Astrocyte (in vitro differentiated cells and primary cell): ENCODE results near the gene TAB3. TPM values are rescaled to one million over a fixed set of nuclear protein-coding genes. Genes with fewer than 3 reads are reported as not detected.

Source experiments
- DNase-seq: peaks from one replicate; pipeline ENCODE4 v3.0.0-alpha.2; 2010; ENCODE audit warnings: low read depth
- FAIRE-seq: peaks from 2 replicates; lab custom pipeline; 2011; peaks lifted over from hg19 to GRCh38; lab: Jason Lieb, UNC
- H2AFZ ChIP-seq: 2 replicates; pipeline ENCODE4 v1.6.0; 2012; ENCODE audit warnings: low read depth, low read length, inconsistent platforms
- H3K27ac ChIP-seq: 2 replicates; pipeline ENCODE4 v1.5.1; 2011; ENCODE audit warnings: low read depth, low read length, inconsistent platforms
- H3K27me3 ChIP-seq: 2 replicates; pipeline ENCODE4 v1.6.0; 2011; ENCODE audit warnings: low read length, inconsistent platforms; ENCODE audit not compliant: insufficient read depth
- H3K36me3 ChIP-seq: 2 replicates; pipeline ENCODE4 v1.5.1; 2011; ENCODE audit warnings: low read length, inconsistent platforms; ENCODE audit not compliant: insufficient read depth
- H3K4me1 ChIP-seq: 2 replicates; pipeline ENCODE4 v1.5.1; 2011; ENCODE audit warnings: low read length, inconsistent platforms; ENCODE audit not compliant: insufficient read depth
- H3K4me2 ChIP-seq: 2 replicates; pipeline ENCODE4 v1.6.0; 2012; ENCODE audit warnings: low read length, inconsistent platforms
- H3K4me3 ChIP-seq: 2 replicates; pipeline ENCODE4 v1.5.1; 2011; ENCODE audit warnings: low read depth, mild to moderate bottlenecking, low read length, inconsistent platforms; ENCODE audit not compliant: insufficient read depth
- H3K79me2 ChIP-seq: 2 replicates; pipeline ENCODE4 v1.6.0; 2012; ENCODE audit warnings: mild to moderate bottlenecking, low read length, inconsistent platforms; ENCODE audit not compliant: insufficient read depth
- H3K9ac ChIP-seq: 2 replicates; pipeline ENCODE4 v1.6.0; 2012; ENCODE audit warnings: mild to moderate bottlenecking, low read length, inconsistent platforms
- H3K9me3 ChIP-seq: 2 replicates; pipeline ENCODE4 v1.5.1; 2012; ENCODE audit warnings: low read depth, mild to moderate bottlenecking, low read length, inconsistent platforms; ENCODE audit not compliant: insufficient read depth
- H4K20me1 ChIP-seq: 2 replicates; pipeline ENCODE4 v1.6.0; 2012; ENCODE audit warnings: low read length, inconsistent platforms; ENCODE audit not compliant: insufficient read depth
- H3K27ac Mint-ChIP-seq: one replicate; pipeline ENCODE4 v1.8.0; 2021; ENCODE audit warnings: mild to moderate bottlenecking, mixed read lengths; ENCODE audit not compliant: unreplicated experiment
- H3K27me3 Mint-ChIP-seq: one replicate; pipeline ENCODE4 v1.8.0; 2021; ENCODE audit warnings: low read depth, mixed read lengths; ENCODE audit not compliant: unreplicated experiment
- H3K36me3 Mint-ChIP-seq: one replicate; pipeline ENCODE4 v1.8.0; 2021; ENCODE audit warnings: low read depth, mixed read lengths; ENCODE audit not compliant: unreplicated experiment
- H3K4me1 Mint-ChIP-seq: one replicate; pipeline ENCODE4 v1.8.0; 2021; ENCODE audit warnings: low read depth, mixed read lengths; ENCODE audit not compliant: unreplicated experiment
- H3K4me3 Mint-ChIP-seq: one replicate; pipeline ENCODE4 v1.8.0; 2021; ENCODE audit warnings: mild to moderate bottlenecking, moderate library complexity, mixed read lengths; ENCODE audit not compliant: unreplicated experiment
- H3K9me3 Mint-ChIP-seq: one replicate; pipeline ENCODE4 v1.8.0; 2021; ENCODE audit warnings: mild to moderate bottlenecking, mixed read lengths; ENCODE audit not compliant: unreplicated experiment
- CTCF ChIP-seq: IDR thresholded peaks from 2 replicates; pipeline ENCODE4 v1.5.1; 2011; ENCODE audit warnings: low read depth, mild to moderate bottlenecking, inconsistent platforms, low read length, moderate library complexity; ENCODE audit not compliant: insufficient read depth
- EZH2 ChIP-seq: IDR thresholded peaks from 2 replicates; pipeline ENCODE4 v1.6.1; 2012; ENCODE audit warnings: mild to moderate bottlenecking, low read length, inconsistent platforms; ENCODE audit not compliant: insufficient read depth
- total RNA-seq: library from RNA; stranded (reverse); gene quantifications from 2 replicates; pipeline ENCODE4 v1.2.1, GENCODE V29; 2021

The TAB3 gene
- total RNA-seq, 1 donor from 2014 or later, result 19.3 TPM

GRCh38 chrX:30791296-30792278 lies 97.5 kb downstream of the TAB3 start:
- H3K27ac ChIP-seq, result no peak overlapping the region
- H3K4me3 Mint-ChIP-seq, result no peak overlapping the region
- no peaks in the 10 kb centered on the region for H3K4me1 Mint-ChIP-seq
- H3K4me1 ChIP-seq, result no peaks in the 10 kb centered on the region
- no peak overlapping the region for H3K4me3 ChIP-seq
- H3K27me3 ChIP-seq, result no peaks in the 10 kb centered on the region
- no peak overlapping the region for H3K27ac Mint-ChIP-seq
- H3K36me3 ChIP-seq, result no peaks in the 10 kb centered on the region
- no peaks in the 10 kb centered on the region for H4K20me1 ChIP-seq
- H3K4me2 ChIP-seq, result no peak overlapping the region
- FAIRE-seq (no peak), DNase-seq (no peak)
- no peak overlapping the region for H3K9ac ChIP-seq
- no peak for TF ChIP-seq CTCF
- TF ChIP-seq EZH2, result no peak
- no peak overlapping the region for H2AFZ ChIP-seq
- H3K27me3 Mint-ChIP-seq, result no peaks in the 10 kb centered on the region
- no peaks in the 10 kb centered on the region for H3K79me2 ChIP-seq
- H3K36me3 Mint-ChIP-seq, result no peaks in the 10 kb centered on the region
- H3K9me3 ChIP-seq, result peaks cover 5% of the 10 kb centered on the region
- no peaks in the 10 kb centered on the region for H3K9me3 Mint-ChIP-seq

GRCh38 chrX:30787012-30787411 lies 102.0 kb downstream of the TAB3 start:
- Mint-ChIP-seq H3K27me3 (no peaks in the 10 kb centered on the region), H3K4me1 (no peaks in the 10 kb centered on the region), H3K9me3 (no peaks in the 10 kb centered on the region), H3K36me3 (no peaks in the 10 kb centered on the region), H3K4me3 (no peak overlapping the region), H3K27ac (no peak overlapping the region)
- no peaks in the 10 kb centered on the region for H3K79me2 ChIP-seq
- FAIRE-seq (no peak), DNase-seq (no peak)
- no peaks in the 10 kb centered on the region for H3K9me3 ChIP-seq
- H3K4me2 ChIP-seq, result no peak overlapping the region
- TF ChIP-seq EZH2 (no peak), CTCF (no peak)
- H3K9ac ChIP-seq, result no peak overlapping the region
- no peaks in the 10 kb centered on the region for H3K36me3 ChIP-seq
- H3K4me3 ChIP-seq, result no peak overlapping the region
- no peak overlapping the region for H2AFZ ChIP-seq
- H3K27ac ChIP-seq, result no peak overlapping the region
- H3K4me1 ChIP-seq, result no peaks in the 10 kb centered on the region
- no peaks in the 10 kb centered on the region for H3K27me3 ChIP-seq
- no peaks in the 10 kb centered on the region for H4K20me1 ChIP-seq

DNA sequence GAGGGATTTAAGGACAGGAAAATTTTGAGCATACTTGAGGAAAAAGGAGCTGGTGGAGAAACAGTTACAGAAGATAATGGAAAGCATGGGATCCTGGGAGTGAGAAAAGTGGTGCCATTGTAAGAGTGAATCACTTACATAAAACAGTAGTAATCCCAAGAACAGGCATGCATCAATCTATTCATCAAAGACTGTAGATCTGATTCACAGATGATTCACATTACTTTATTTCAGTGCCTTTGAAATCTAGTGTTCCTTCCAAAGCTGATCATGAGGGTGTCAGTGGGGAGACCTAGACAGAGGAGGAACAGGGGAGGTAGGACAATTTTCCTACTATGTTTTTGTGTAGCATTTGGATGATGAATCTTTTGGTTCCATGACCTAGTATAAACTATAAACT lies 102.7 kb downstream of the TAB3 start:
- no peaks in the 10 kb centered on the region for H3K27me3 Mint-ChIP-seq
- FAIRE-seq, result no peak

More for the DNA sequence above, 102.7 kb downstream of the TAB3 start:
- Histone ChIP-seq H3K27me3 (no peaks in the 10 kb centered on the region), H3K4me3 (no peak overlapping the region), H3K9me3 (no peaks in the 10 kb centered on the region), H3K4me1 (no peaks in the 10 kb centered on the region), H3K36me3 (no peaks in the 10 kb centered on the region), H3K27ac (no peak overlapping the region), H3K4me2 (no peak overlapping the region), H4K20me1 (no peaks in the 10 kb centered on the region), H3K9ac (no peak overlapping the region), H2AFZ (no peak overlapping the region), H3K79me2 (no peaks in the 10 kb centered on the region)
- Mint-ChIP-seq H3K4me3 (no peak overlapping the region), H3K36me3 (no peaks in the 10 kb centered on the region), H3K4me1 (no peaks in the 10 kb centered on the region), H3K27ac (no peak overlapping the region), H3K9me3 (no peaks in the 10 kb centered on the region)
- no peak for DNase-seq
- TF ChIP-seq EZH2, result no peak
- no peak for TF ChIP-seq CTCF
